GM18508 (cell line): ENCODE data around the gene SHISA4.

Experiments
- ATAC-seq: cut with Tn5 transposase; IDR thresholded peaks from one replicate; pipeline ENCODE4 v1.9.1; 2021; ENCODE audit warnings: moderate number of reproducible peaks; ENCODE audit not compliant: insufficient read depth, unreplicated experiment

SHISA4 gene

DNA sequence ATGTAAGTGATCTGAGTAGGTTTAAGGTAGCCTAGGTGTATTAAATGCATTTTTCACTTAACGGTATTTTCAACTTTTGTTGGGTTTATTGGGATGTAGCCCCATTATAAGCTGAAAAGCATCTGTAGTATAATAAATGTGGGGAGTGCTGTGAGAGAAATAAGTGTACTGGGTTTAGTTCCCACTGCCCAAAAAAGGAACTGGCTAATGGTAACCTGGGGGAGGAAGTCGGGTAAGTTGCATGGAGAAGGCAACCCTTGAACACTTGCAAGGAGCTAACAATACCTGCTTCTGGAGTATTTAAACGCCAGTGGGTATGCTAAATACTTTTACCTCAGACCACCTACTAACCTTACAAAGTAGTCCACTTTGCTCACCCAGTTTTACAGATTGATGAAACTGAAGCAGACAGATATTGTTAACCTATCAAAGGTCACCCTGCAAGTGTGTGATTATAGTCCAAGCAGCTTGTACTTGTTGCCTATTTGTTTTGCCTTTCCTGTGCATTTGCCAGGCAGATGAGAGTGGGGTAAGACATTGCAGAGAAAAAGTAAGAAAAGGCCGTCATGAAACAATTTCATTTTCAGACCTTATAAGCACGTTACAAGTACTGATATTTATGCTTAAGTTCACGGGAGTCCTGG is 7.6 kb upstream of the SHISA4 start:
- no peak for ATAC-seq

DNA sequence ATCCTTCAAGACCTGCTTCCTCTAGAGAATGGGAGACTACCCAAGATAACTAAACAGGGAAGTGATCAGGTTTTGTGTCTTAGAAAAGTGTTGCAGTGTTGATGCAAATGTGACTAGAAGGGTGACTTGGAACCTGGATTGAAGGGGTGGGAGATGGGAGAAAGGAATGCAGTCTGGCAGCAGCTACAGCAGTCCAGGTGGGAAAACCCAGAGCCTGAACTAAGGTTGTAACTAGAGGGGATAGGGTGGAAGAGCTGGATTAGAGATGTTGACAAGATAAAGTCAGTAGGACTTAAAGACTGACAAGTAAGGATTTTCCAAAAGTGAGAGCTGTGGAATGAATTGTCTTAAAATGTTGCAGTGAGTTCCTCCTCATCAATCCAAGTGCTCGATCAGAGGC is 7.1 kb upstream of the SHISA4 start:
- no peak for ATAC-seq

DNA sequence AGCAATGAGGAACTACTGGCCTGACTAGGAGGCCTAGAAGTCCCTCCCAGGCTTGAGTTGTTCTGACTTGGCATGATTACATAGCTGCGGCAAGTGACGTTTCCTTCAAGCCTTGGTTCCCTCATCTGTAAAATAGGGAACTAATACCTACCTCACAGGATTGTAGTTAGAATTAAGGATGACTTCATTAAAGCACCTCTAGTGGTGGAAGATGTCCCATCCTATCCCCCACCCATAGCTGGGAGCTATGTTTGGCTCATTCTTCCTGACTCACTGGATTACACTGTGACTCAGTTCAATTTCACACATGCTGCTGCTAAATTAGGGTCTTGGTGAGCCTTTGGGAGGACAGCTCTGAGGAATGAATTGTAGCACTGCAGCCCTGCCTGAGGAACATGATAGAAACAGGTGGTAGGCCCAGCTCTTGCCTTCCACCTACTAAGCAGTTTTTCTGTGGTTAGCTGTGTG is 6.0 kb upstream of the SHISA4 start:
- ATAC-seq, result no peak

DNA sequence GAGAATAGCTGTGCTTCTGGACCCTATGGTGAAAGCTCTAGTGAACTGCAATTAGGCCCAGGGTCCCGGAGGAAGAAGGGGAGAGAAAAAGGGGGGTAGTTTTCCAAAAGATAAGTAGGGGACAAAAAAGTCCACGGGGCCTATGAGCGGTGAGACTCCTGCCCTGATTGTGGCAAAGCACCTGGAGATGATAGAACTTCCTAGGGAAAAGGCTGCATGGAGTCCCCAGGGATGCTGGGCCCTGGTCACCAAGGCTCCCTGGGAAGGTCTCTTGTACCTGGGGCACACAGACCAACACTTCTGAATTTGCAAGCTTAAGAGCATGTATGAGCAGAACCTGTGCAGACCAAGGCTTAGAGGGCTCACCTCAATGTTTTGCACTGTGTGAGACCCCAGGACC is 5.4 kb upstream of the SHISA4 start:
- no peak for ATAC-seq

DNA sequence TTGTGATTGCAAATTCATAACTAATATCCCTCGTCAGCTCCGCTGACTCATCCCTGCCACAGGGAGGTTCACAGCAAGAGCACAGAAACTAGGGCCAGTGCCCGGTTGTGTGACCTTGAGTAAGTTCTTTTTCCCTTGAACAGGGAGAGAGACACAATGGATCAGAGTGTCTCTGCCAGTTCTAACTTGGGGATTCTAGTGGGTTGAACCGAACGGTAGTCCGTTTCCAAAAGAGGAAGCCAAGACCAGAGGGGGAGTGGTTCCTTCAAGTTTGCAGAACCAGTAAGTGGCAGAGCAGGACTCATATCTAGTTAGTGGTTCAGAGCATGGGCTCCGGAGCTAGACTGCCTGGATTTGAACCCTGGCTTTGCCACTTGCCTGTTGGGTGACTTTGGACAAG is 4.9 kb upstream of the SHISA4 start:
- no peak for ATAC-seq

DNA sequence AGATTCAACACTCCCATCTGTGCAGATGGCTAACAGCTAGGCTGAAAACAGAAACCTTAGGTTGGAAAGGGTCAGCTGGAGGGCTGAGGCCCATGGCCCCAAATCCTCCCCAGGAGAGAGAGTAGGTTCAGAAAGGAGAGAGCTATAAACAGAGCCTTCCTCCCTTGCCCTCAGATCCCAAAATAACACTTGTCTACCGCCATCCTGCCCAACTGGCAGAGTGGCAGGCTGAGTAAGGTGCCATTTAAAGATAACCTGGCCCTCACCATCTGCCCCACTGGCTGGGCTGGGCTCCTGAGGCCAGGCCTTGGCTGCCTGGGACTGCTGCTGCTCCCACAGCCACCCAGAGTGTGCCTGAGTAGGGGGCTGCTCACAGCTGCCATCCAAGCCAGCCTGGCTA is 4.3 kb upstream of the SHISA4 start:
- no peak for ATAC-seq

DNA sequence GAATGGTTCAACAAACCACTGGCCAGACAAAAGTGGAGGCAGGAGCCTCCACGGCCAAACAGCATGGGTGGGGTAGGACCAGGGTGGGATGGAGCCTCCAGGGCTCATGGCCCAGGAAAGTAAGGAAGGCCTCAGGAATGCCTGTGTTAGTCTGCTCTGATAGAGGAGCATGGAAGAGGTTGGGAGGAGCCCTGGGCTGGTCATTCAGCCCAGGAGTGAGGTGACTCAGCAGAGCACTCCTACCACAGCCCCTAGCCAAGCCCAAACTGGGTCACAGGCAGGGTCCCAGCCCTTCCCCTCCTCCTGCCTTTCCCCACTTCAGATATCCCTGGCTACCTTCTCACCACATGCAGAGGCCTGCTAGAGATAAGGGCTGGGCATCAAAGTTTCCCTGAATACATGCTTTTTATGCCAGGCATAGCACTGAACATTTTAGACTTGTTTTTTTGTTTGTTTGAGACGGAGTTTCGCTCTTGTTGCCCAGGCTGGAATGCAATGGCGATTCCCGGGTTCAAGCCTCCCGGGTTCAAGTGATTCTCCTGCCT is 3.1 kb upstream of the SHISA4 start:
- ATAC-seq, result no peak

DNA sequence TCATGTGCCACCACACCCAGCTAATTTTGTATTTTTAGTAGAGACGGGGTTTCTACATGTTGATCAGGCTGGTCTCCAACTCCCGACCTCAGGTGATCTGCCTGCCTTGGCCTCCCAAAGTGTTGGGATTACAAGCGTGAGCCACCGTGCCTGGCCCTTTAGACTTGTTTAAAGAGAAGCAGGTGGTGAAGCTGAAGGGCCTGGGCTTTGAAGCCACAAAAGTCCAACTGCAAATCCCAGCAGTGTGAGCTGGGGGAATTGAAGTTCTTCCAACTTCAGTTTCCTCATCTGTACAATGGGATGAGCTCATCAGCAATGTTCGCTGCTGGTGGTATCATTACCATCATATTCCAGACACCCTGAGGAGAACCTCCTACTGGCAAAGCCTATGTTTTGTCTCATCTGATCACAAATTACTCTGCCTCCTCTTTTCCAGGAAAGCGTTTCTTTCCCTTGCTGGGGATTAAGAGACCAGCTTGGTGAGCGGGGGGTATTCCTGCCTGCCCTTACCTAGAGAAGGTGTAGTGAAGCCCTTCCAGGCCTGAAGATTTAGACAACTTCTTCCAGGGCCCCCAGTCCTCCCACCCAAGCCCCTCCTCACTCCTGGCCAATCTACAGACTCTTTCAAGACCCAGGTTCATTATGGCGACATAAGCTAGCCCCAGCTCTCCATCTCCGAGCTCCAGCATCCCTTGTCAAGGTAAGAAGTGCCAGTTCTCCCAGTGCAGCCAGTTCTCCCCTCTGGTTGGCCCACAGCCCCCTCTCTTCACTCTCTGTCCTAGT is 2.4 kb upstream of the SHISA4 start:
- ATAC-seq, result no peak

DNA sequence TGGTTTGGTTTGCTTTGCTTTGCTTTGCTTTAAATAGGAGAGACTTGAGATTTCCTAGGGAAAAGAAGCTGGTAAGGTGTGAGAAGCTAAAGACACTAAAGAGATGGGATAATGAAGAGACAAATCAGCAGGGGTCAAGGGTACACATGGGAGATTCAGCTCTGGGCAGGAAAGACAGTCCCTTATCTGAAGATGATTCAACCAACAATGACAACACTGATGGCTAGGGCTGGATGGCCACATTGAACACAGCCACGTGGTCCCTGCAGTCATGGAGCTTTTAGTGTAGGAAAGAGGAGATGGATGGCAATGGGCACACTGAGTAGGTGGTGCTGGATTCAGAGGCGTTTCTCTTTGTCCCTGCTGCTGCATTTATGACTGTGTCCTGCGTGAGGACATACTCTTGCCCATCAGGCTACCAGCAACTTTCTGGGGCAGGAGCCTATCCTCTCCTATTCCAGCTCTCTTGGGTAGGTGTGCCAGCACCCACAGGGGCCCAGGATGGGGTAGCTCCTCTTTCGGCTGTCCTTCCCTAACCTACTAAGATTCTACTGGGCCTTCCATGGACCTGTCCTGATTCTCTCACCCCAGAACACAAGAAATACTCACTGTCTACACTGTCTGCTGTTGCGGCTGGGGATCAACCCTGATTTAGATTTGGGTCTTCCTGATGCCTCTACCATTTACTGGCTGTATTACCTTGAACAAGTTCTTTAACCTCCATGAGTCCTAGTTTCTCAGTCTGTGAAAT is 1.4 kb upstream of the SHISA4 start:
- no peak for ATAC-seq

DNA sequence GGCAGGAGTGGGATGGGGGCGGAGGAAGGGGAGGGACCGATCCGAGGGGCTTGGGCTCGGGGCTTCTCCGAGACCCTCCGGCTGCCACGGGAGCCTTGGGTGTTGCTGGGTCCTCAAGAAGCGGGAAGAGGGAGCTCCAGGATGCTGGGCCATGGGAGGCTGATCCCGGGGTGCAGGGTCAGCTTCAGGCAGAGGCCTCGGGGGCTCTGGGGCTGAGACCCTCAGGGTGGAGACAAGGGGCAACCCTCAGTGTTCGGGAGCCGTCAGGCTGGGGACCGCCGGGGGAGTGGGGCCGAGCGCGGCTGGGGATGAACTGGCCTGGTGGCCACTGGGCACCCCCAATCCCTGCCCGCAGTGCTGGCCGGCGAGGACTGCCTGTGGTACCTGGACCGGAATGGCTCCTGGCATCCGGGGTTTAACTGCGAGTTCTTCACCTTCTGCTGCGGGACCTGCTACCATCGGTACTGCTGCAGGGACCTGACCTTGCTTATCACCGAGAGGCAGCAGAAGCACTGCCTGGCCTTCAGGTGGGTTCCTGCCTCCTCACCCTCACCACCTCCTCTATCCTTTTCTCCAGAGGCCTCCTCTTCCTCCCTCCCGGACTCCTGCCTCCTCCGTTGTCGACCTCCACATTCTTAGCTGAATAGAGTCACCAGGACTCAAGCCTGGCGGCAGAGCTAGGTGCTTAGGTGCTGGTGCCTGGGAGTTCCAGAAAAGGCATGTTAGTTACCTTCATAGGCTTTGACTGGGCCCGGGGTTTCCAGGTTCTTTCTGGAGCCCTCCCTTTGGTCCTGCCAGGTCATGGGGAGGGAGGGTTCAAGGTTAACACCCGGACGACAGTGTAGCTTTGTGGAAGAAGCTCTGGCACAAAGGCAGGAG is 631 bp downstream of the SHISA4 start:
- no peak for ATAC-seq

DNA sequence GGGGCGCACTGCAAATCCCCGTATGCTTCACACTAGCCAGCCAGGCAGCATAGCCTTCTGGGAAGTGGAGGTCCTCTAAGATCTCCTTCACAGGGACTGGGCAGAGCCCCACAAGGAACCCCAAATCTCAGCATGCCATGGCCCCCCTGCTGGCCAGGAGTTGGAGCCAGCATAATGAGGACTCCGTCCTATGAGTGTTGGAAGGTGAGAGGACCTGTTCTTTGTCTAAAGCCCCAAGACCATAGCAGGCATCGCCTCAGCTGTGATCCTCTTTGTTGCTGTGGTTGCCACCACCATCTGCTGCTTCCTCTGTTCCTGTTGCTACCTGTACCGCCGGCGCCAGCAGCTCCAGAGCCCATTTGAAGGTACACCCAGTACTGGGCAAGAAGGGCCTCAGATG is 1.5 kb downstream of the SHISA4 start:
- no peak for ATAC-seq

DNA sequence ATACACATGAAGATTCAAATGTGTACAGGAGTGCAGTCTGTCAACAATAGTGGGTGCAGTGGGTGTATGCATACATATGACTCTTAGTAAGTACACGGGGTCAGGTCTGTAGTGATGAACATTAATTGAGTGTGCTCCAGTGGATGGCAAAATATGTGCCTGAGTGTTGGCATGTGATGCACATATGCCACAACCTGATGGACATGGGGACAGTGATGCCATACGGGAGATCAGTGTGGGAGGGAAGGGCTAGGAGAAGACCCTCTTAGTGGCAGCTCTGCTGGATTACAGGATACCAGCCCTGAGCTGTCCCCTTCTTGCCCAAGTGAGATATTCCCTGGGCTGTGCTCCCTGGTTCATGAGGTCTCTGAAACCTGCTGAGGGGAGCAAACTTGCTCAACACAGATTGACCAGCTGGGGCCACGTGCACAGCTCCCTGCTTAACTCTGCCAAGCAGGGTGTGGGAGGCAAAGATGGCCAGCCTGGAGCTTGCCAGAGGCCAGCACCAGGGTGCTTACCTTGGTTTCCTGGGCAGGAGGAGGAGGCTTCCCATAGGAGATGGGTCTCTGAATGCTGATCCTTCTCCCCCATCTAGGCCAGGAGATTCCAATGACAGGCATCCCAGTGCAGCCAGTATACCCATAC is 2.2 kb downstream of the SHISA4 start:
- no peak for ATAC-seq

DNA sequence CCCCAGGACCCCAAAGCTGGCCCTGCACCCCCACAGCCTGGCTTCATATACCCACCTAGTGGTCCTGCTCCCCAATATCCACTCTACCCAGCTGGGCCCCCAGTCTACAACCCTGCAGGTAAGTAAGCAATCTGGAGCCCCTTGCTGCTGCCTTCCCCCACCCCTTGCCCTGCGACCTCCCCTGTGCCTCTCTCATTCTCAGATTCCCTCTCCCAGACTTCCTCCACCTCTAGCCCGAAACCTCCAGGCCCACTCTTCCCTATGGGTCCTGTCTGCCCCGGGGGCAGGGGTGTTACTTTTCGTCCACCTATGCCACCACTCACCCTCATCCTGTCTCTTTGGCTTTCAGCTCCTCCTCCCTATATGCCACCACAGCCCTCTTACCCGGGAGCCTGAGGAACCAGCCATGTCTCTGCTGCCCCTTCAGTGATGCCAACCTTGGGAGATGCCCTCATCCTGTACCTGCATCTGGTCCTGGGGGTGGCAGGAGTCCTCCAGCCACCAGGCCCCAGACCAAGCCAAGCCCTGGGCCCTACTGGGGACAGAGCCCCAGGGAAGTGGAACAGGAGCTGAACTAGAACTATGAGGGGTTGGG is 2.9 kb downstream of the SHISA4 start:
- ATAC-seq, result no peak

DNA sequence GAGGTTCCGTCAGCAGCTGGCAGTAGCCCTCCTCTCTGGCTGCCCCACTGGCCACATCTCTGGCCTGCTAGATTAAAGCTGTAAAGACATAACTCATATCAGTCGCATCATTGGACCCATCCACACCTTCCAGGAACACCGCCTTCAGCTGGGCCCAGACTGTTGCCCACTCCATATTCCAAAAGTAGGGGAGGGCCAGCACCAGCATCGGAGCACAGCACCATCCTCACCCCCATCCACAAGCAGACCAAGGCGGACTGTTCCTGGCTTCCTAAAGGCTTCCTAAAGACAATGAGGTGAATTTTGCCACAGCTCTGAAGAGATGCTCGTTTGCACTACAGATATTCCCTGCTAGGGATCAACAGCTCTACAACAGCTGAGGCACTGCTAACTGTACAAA is 3.5 kb downstream of the SHISA4 start:
- ATAC-seq, result no peak

DNA sequence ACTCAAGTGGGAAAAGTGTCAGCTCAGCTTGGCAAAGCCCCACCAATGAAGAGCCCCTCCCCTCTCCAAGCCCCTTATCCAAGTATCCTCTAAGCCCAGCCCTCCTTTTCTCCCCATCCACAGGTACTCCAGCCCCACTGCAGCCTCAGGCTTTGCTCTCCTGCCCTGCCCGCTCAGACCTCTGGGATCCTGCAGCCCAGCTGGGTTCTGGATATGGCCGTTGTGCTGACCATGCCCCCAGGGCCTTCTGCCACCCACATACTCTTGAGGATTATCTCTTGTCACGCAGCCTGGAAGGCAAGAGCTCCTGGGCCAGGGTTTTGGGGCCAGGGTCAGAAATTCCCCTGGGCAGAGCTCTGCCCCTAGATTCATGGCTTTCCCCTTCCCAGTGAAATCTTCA is 4.7 kb downstream of the SHISA4 start:
- no peak for ATAC-seq

DNA sequence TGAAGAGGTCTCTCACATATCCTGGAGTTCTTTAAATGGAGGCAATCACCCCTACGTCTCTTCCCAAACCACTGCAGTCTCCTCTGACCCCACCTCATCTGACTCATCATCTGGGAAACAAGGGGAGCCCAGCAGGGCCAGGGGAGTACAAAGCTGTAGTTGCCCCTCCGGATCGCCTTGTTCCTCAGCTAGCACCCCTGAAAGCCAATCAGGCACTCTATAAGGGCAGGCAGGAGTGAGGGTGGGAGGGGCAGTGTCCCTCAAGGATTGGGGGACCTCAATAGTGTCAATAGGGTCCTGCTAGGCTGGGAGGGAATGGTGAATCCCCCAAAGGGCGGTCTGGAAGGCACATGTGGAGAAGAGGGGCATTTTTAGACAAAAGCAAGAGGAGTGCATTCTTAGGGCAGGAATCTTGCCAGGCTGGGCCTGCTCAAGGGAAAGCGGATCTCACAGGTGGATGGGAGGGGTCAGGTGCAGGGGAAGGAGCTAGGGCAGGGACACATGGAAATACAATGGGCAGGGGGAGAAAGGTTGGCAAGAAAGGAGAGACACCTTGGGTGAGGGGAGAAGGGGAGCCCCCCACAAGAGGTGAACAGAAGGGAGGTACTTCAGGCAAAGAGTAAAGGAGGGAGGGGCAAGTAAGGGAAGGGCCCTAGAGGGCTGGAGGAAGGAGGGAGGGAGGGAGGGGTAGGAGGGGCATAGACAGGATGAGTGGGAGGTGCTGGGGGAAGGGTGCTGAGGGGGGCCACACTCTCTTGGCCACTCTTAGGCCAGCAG is 5.8 kb downstream of the SHISA4 start:
- ATAC-seq, result no peak

DNA sequence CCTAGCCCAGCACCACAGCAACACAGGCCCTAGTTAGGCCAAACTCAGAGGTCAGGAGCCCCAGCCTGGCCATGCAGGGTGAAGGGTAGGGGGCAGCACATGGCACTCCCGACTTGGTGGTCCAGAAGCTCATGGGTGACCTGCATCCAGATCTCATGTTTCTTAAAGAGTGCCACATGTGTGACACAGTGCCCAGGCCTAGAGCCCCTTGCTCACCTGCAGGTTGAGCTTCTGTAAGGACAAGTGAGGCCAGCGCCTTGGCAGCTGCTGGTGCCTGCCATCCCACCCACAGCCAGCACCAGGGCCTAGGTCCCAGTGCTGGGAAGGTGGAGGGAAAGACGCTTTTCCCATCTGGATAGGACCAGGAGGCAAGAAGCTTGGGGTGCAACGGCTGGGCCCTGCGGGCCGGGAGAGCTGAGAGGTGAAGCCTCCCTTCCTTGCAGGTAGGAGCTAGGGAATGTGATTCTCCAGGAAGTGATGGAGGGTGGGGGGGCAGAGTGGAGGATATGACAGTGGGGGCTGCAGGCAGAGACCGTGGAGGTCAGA is 6.5 kb downstream of the SHISA4 start:
- ATAC-seq, result no peak
